GM23248 (cell line): ENCODE data around the gene PRDM12.

Experiments
- EZH2 ChIP-seq: fragments of 200-600 bp; sonication (generic); IDR thresholded peaks from 2 replicates; pipeline ENCODE4 v1.6.1; 2018; ENCODE audit warnings: antibody characterized with exemption, mild to moderate bottlenecking; ENCODE audit not compliant: insufficient read depth, poor library complexity, severe bottlenecking
- EZH2phosphoT487 ChIP-seq: fragments of 200-600 bp; sonication (generic); IDR thresholded peaks from 2 replicates; pipeline ENCODE4 v1.6.1; 2018; ENCODE audit warnings: antibody characterized with exemption, moderate library complexity, mild to moderate bottlenecking, low read depth; ENCODE audit not compliant: insufficient read depth

DNA sequence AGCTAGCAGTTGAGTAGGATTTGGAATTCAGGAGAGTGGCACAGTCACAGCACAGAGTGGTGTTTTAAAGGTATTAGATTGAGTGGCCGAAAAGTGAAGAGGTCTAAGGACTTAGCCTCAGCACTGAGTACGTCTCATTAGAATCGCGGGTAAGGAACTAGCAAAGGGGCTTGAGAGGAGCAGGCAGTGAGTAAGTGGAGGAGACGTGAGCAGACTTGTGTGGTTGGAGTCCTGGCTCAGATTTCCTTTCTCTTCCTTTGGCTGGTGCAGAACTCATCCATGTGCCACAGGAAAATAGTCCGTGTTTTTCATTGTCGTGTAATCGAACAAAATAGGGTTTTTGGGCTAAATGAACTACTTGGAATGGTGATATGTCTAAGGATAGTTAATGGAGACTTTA is 32.6 kb downstream of the PRDM12 start:
- TF ChIP-seq EZH2 (no peak), EZH2phosphoT487 (no peak)
